DOHH2 (cell line): ENCODE measurements around the gene RSU1.

Source experiments
- H3F3A ChIP-seq: fragments of 200-600 bp; sonication (generic), shearing (Covaris generic); 2 replicates; pipeline ENCODE4 v1.6.0; 2016; ENCODE audit warnings: antibody characterized with exemption, mild to moderate bottlenecking; ENCODE audit not compliant: control insufficient read depth, insufficient read depth
- H3K27ac ChIP-seq: fragments of 200-600 bp; sonication (generic); 2 replicates; pipeline ENCODE4 v1.5.1; 2014; ENCODE audit warnings: low read depth, mild to moderate bottlenecking, low read length, moderate library complexity
- H3K27me3 ChIP-seq: fragments of 200-600 bp; sonication (generic); 2 replicates; pipeline ENCODE4 v1.6.1; 2014; ENCODE audit warnings: mild to moderate bottlenecking, low read length, mixed read lengths; ENCODE audit not compliant: control insufficient read depth
- H3K36me3 ChIP-seq: fragments of 200-600 bp; sonication (generic); 2 replicates; pipeline ENCODE4 v1.6.1; 2014; ENCODE audit warnings: mild to moderate bottlenecking, low read length, moderate library complexity, mixed read lengths; ENCODE audit not compliant: control insufficient read depth
- H3K4me1 ChIP-seq: fragments of 200-600 bp; sonication (generic); 2 replicates; pipeline ENCODE4 v1.6.1; 2014; ENCODE audit warnings: mild to moderate bottlenecking, low read length, mixed read lengths; ENCODE audit not compliant: control insufficient read depth
- H3K4me2 ChIP-seq: fragments of 200-600 bp; sonication (generic); 2 replicates; pipeline ENCODE4 v1.6.0; 2014; ENCODE audit warnings: mild to moderate bottlenecking, low read length, moderate library complexity
- H3K4me3 ChIP-seq: fragments of 200-600 bp; sonication (generic); 2 replicates; pipeline ENCODE4 v1.5.1; 2014; ENCODE audit warnings: mild to moderate bottlenecking, low read length, mixed read lengths
- H3K79me2 ChIP-seq: fragments of 200-600 bp; sonication (generic); 2 replicates; pipeline ENCODE4 v1.6.1; 2014; ENCODE audit warnings: mild to moderate bottlenecking, low read length, mixed read lengths; ENCODE audit not compliant: control insufficient read depth
- H3K9me2 ChIP-seq: fragments of 200-600 bp; sonication (generic); replicated peaks from 2 replicates; pipeline ENCODE4 v1.6.1; 2014; ENCODE audit warnings: mild to moderate bottlenecking, low read length, mixed read lengths; ENCODE audit not compliant: control insufficient read depth
- H3K9me3 ChIP-seq: fragments of 200-600 bp; sonication (generic); 2 replicates; pipeline ENCODE4 v1.6.1; 2014; ENCODE audit warnings: antibody characterized with exemption, low read length, mixed read lengths; ENCODE audit not compliant: control insufficient read depth, insufficient read depth
- H4K20me1 ChIP-seq: fragments of 200-600 bp; sonication (generic); 2 replicates; pipeline ENCODE4 v1.6.0; 2014; ENCODE audit warnings: low read depth, mild to moderate bottlenecking, antibody characterized with exemption, low read length, moderate library complexity; ENCODE audit not compliant: control insufficient read depth, insufficient read depth
- EZH2phosphoT487 ChIP-seq: fragments of 200-600 bp; sonication (generic); IDR thresholded peaks from 2 replicates; pipeline ENCODE4 v1.6.1; 2017; ENCODE audit warnings: borderline replicate concordance, mild to moderate bottlenecking, antibody characterized with exemption, low read length, moderate library complexity, mixed read lengths
- TF ChIP-seq, protein P1 (sequence below): fragments of 200-600 bp; sonication (generic); IDR thresholded peaks from one replicate; pipeline ENCODE4 v1.5.1; 2014; ENCODE audit warnings: antibody characterized with exemption, mild to moderate bottlenecking, low read depth, low read length; ENCODE audit not compliant: poor library complexity, severe bottlenecking

RSU1 gene

GRCh38 chr10:16640153-16640552 lies 177.1 kb downstream of the RSU1 start:
- Histone ChIP-seq H3K36me3 (no peaks in the 10 kb centered on the region), H3K4me1 (no peaks in the 10 kb centered on the region), H3K9me3 (no peaks in the 10 kb centered on the region), H4K20me1 (no peaks in the 10 kb centered on the region), H3K27me3 (no peaks in the 10 kb centered on the region), H3K4me2 (no peak overlapping the region), H3F3A (no peaks in the 10 kb centered on the region), H3K27ac (no peak overlapping the region), H3K9me2 (no peaks in the 10 kb centered on the region), H3K79me2 (no peaks in the 10 kb centered on the region), H3K4me3 (no peak overlapping the region)
- TF ChIP-seq, protein P1, sequence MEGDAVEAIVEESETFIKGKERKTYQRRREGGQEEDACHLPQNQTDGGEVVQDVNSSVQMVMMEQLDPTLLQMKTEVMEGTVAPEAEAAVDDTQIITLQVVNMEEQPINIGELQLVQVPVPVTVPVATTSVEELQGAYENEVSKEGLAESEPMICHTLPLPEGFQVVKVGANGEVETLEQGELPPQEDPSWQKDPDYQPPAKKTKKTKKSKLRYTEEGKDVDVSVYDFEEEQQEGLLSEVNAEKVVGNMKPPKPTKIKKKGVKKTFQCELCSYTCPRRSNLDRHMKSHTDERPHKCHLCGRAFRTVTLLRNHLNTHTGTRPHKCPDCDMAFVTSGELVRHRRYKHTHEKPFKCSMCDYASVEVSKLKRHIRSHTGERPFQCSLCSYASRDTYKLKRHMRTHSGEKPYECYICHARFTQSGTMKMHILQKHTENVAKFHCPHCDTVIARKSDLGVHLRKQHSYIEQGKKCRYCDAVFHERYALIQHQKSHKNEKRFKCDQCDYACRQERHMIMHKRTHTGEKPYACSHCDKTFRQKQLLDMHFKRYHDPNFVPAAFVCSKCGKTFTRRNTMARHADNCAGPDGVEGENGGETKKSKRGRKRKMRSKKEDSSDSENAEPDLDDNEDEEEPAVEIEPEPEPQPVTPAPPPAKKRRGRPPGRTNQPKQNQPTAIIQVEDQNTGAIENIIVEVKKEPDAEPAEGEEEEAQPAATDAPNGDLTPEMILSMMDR, result no peak
- no peak for TF ChIP-seq EZH2phosphoT487

DNA sequence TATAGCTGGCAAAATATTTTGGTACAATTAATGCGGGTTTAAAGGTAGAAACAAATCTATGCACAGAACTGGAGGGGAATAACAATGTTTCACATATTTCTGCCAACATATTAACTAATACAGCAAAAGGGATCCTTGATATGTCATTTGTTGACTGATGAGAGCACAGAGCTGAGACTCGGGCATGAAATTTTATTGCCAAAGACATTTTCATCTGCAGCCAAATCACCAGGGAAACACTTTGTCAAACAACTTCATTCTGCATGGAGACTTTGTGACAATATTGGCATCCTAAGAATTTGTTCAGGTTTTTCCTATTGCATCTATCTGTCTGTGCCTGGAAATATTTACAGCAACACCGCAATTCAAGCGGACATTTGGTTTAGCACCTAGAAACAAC lies 177.8 kb downstream of the RSU1 start:
- Histone ChIP-seq H3K79me2 (no peaks in the 10 kb centered on the region), H3K4me3 (no peak overlapping the region), H3K27ac (no peak overlapping the region), H4K20me1 (no peaks in the 10 kb centered on the region), H3K36me3 (no peaks in the 10 kb centered on the region), H3K4me2 (no peak overlapping the region), H3K4me1 (no peaks in the 10 kb centered on the region), H3K9me3 (no peaks in the 10 kb centered on the region), H3K9me2 (no peaks in the 10 kb centered on the region), H3F3A (no peaks in the 10 kb centered on the region), H3K27me3 (no peaks in the 10 kb centered on the region)
- TF ChIP-seq, protein P1, result no peak
- TF ChIP-seq EZH2phosphoT487, result no peak

- no peaks in the 10 kb centered on the region for H3K27me3 ChIP-seq
- H3K9me3 ChIP-seq, result no peaks in the 10 kb centered on the region
- H3K4me3 ChIP-seq, result no peak overlapping the region
- no peaks in the 10 kb centered on the region for H3F3A ChIP-seq
- no peaks in the 10 kb centered on the region for H3K36me3 ChIP-seq
- H3K4me2 ChIP-seq, result no peak overlapping the region
- no peaks in the 10 kb centered on the region for H3K79me2 ChIP-seq
- no peaks in the 10 kb centered on the region for H3K9me2 ChIP-seq
- no peaks in the 10 kb centered on the region for H3K4me1 ChIP-seq
- H4K20me1 ChIP-seq, result no peaks in the 10 kb centered on the region
- TF ChIP-seq EZH2phosphoT487, result no peak
- TF ChIP-seq, protein P1, result no peak
- no peak overlapping the region for H3K27ac ChIP-seq
Measured at GRCh38 chr10:16632996-16633395, 184.2 kb downstream of the RSU1 start.

- Histone ChIP-seq H3K9me2 (no peaks in the 10 kb centered on the region), H4K20me1 (no peaks in the 10 kb centered on the region), H3K79me2 (no peaks in the 10 kb centered on the region), H3K9me3 (no peaks in the 10 kb centered on the region), H3F3A (no peaks in the 10 kb centered on the region), H3K4me2 (no peak overlapping the region), H3K36me3 (no peaks in the 10 kb centered on the region), H3K27me3 (no peaks in the 10 kb centered on the region), H3K4me1 (no peaks in the 10 kb centered on the region), H3K27ac (no peak overlapping the region), H3K4me3 (no peak overlapping the region)
- TF ChIP-seq, protein P1, result no peak
- no peak for TF ChIP-seq EZH2phosphoT487
Measured at GRCh38 chr10:16626697-16627096, 190.5 kb downstream of the RSU1 start.
